Endothelial cell of umbilical vein (primary cell): ENCODE data around the gene ZNF17.
"Not testable (repeated sequence)": the region's sequence is repeated elsewhere in the genome, so short reads cannot be mapped to it uniquely, and the experiment has no call there.

Source experiments
- CTCF ChIP-seq, 2 donors: IDR thresholded peaks; 1 replicate in 1 of 2; 2 replicates in 1 of 2; pipeline ENCODE4 v1.5.1; 2011; ENCODE audit warnings: low read length in 2 of 2, mild to moderate bottlenecking in 2 of 2, moderate library complexity in 2 of 2, control low read depth in 1 of 2, inconsistent platforms in 1 of 2, low read depth in 1 of 2; ENCODE audit not compliant: insufficient read depth in 1 of 2; ENCODE audit errors: extremely low read depth in 1 of 2
- EZH2 ChIP-seq: IDR thresholded peaks from 2 replicates; pipeline ENCODE4 v1.6.1; 2012; ENCODE audit warnings: borderline replicate concordance, low read depth, mild to moderate bottlenecking, moderate library complexity, low read length, inconsistent platforms; ENCODE audit not compliant: severe bottlenecking
- FOS ChIP-seq: IDR thresholded peaks from 2 replicates; pipeline ENCODE4 v1.6.1; 2011; ENCODE audit warnings: mild to moderate bottlenecking, low read length, moderate library complexity, borderline replicate concordance; ENCODE audit not compliant: insufficient read depth
- GATA2 ChIP-seq: IDR thresholded peaks from 2 replicates; pipeline ENCODE4 v1.7.0; 2011; ENCODE audit warnings: low read depth, mild to moderate bottlenecking, moderate library complexity, mixed read lengths, low read length; ENCODE audit not compliant: insufficient read length, insufficient read depth
- JUN ChIP-seq: IDR thresholded peaks from 2 replicates; pipeline ENCODE4 v1.6.1; 2011; ENCODE audit warnings: borderline replicate concordance, low read depth; ENCODE audit not compliant: insufficient read length, insufficient read depth
- MAX ChIP-seq: IDR thresholded peaks from 2 replicates; pipeline ENCODE4 v1.6.1; 2011; ENCODE audit not compliant: insufficient read depth, insufficient read length
- MYC ChIP-seq: IDR thresholded peaks from one replicate; pipeline ENCODE4 v1.6.1; 2011; ENCODE audit warnings: mild to moderate bottlenecking, low read depth, low read length
- POLR2A ChIP-seq: IDR thresholded peaks from 2 replicates; pipeline ENCODE4 v1.6.1; 2012; ENCODE audit warnings: low read depth, mild to moderate bottlenecking, control low read depth, low read length
- POLR2AphosphoS5 ChIP-seq: IDR thresholded peaks from 2 replicates; pipeline ENCODE4 v1.6.1; 2012; ENCODE audit warnings: low read depth, mild to moderate bottlenecking, control low read depth, low read length, moderate library complexity; ENCODE audit not compliant: insufficient read depth

- not testable (repeated sequence) for TF ChIP-seq POLR2A; CTCF (IDR thresholded peaks at IDR 0.05; ENCODE audit: extremely low read depth in 1 of 2, insufficient read depth in 1 of 2, low read depth in 1 of 2, low read length in 2 of 2); POLR2AphosphoS5; JUN; MAX; FOS; EZH2; GATA2; MYC
Measured at GRCh38 chr19:57374647-57375046, 36.3 kb upstream of the ZNF17 start.
